ENCODE results near the gene CAMP. TPM values are rescaled to one million over a fixed set of nuclear protein-coding genes. Genes with fewer than 3 reads are reported as not detected.

Gene CAMP
- total RNA-seq, 1 donor from 2014 or later, result not detected

GRCh38 chr3:48188266-48189201, 34.8 kb upstream of the CAMP start, which contains the start of gene CDC25A:
Gene CDC25A, minus strand, starts transcription at chr3:48188417. Its CDS starts 470 bp downstream, at chr3:48187947.
- DNase-seq (ENCODE audit: extremely low spot score, unreplicated experiment), result peak; percentile 98
- Mint-ChIP-seq H3K36me3 (ENCODE audit: unreplicated experiment) (peaks cover 6% of the 10 kb centered on the region), H3K27me3 (ENCODE audit: unreplicated experiment) (no peaks in the 10 kb centered on the region), H3K4me1 (ENCODE audit: unreplicated experiment) (peaks cover 16% of the 10 kb centered on the region), H3K27ac (ENCODE audit: unreplicated experiment) (peak within 1 kb of the TSS; percentile 83), H3K4me3 (ENCODE audit: unreplicated experiment) (peak within 1 kb of the TSS; percentile 85), H3K9me3 (ENCODE audit: unreplicated experiment) (no peaks in the 10 kb centered on the region)
- TF ChIP-seq CTCF (IDR thresholded peaks at IDR 0.05), result no peak

- H3K27ac Mint-ChIP-seq (ENCODE audit: unreplicated experiment), result no peak overlapping the region
- no peak for TF ChIP-seq CTCF (IDR thresholded peaks at IDR 0.05)
These were observed 34.0 kb upstream of the CAMP start for GRCh38 chr3:48189321-48189720.

GRCh38 chr3:48190911-48191310, 32.4 kb upstream of the CAMP start:
- Mint-ChIP-seq H3K4me1 (ENCODE audit: unreplicated experiment) (peaks cover 16% of the 10 kb centered on the region), H3K27ac (ENCODE audit: unreplicated experiment) (no peak overlapping the region), H3K27me3 (ENCODE audit: unreplicated experiment) (no peaks in the 10 kb centered on the region), H3K9me3 (ENCODE audit: unreplicated experiment) (no peaks in the 10 kb centered on the region), H3K4me3 (ENCODE audit: unreplicated experiment) (no peak overlapping the region), H3K36me3 (ENCODE audit: unreplicated experiment) (peaks cover 1% of the 10 kb centered on the region)
- no peak for DNase-seq (ENCODE audit: extremely low spot score, unreplicated experiment)
- no peak for TF ChIP-seq CTCF (IDR thresholded peaks at IDR 0.05)

More at GRCh38 chr3:48189321-48189720, 34.0 kb upstream of the CAMP start:
- peaks cover 19% of the 10 kb centered on the region for H3K4me1 Mint-ChIP-seq (ENCODE audit: unreplicated experiment)
- no peaks in the 10 kb centered on the region for H3K27me3 Mint-ChIP-seq (ENCODE audit: unreplicated experiment)
- H3K4me3 Mint-ChIP-seq (ENCODE audit: unreplicated experiment), result no peak overlapping the region
- no peak for DNase-seq (ENCODE audit: extremely low spot score, unreplicated experiment)
- H3K36me3 Mint-ChIP-seq (ENCODE audit: unreplicated experiment), result peaks cover 6% of the 10 kb centered on the region
- H3K9me3 Mint-ChIP-seq (ENCODE audit: unreplicated experiment), result no peaks in the 10 kb centered on the region

- Mint-ChIP-seq H3K4me1 (ENCODE audit: unreplicated experiment) (peaks cover 3% of the 10 kb centered on the region), H3K27me3 (ENCODE audit: unreplicated experiment) (no peaks in the 10 kb centered on the region), H3K4me3 (ENCODE audit: unreplicated experiment) (no peak overlapping the region), H3K9me3 (ENCODE audit: unreplicated experiment) (no peaks in the 10 kb centered on the region), H3K36me3 (ENCODE audit: unreplicated experiment) (no peaks in the 10 kb centered on the region), H3K27ac (ENCODE audit: unreplicated experiment) (no peak overlapping the region)
- TF ChIP-seq CTCF (IDR thresholded peaks at IDR 0.05), result peak; percentile 80
- peak; percentile 88 for DNase-seq (ENCODE audit: extremely low spot score, unreplicated experiment)
These were observed 28.7 kb upstream of the CAMP start for GRCh38 chr3:48194446-48195071.

GRCh38 chr3:48196611-48197010, 26.7 kb upstream of the CAMP start:
- DNase-seq (ENCODE audit: extremely low spot score, unreplicated experiment), result no peak
- no peaks in the 10 kb centered on the region for H3K27me3 Mint-ChIP-seq (ENCODE audit: unreplicated experiment)
- H3K9me3 Mint-ChIP-seq (ENCODE audit: unreplicated experiment), result no peaks in the 10 kb centered on the region
- TF ChIP-seq CTCF (IDR thresholded peaks at IDR 0.05), result no peak
- no peak overlapping the region for H3K27ac Mint-ChIP-seq (ENCODE audit: unreplicated experiment)
- peaks cover 3% of the 10 kb centered on the region for H3K4me1 Mint-ChIP-seq (ENCODE audit: unreplicated experiment)
- no peak overlapping the region for H3K4me3 Mint-ChIP-seq (ENCODE audit: unreplicated experiment)
- H3K36me3 Mint-ChIP-seq (ENCODE audit: unreplicated experiment), result no peaks in the 10 kb centered on the region

All from osteocyte (in vitro differentiated cells).